ENCODE measurements around the gene GLYAT. TPM values are rescaled to one million over a fixed set of nuclear protein-coding genes. Genes with fewer than 3 reads are reported as not detected.
A peak's percentile ranks its signal among the peaks of the same experiment; 100 is the strongest.
"Not testable (repeated sequence)": the region's sequence is repeated elsewhere in the genome, so short reads cannot be mapped to it uniquely, and the experiment has no call there.

The GLYAT gene
- total RNA-seq, 1 donor from 2014 or later = not detected

DNA sequence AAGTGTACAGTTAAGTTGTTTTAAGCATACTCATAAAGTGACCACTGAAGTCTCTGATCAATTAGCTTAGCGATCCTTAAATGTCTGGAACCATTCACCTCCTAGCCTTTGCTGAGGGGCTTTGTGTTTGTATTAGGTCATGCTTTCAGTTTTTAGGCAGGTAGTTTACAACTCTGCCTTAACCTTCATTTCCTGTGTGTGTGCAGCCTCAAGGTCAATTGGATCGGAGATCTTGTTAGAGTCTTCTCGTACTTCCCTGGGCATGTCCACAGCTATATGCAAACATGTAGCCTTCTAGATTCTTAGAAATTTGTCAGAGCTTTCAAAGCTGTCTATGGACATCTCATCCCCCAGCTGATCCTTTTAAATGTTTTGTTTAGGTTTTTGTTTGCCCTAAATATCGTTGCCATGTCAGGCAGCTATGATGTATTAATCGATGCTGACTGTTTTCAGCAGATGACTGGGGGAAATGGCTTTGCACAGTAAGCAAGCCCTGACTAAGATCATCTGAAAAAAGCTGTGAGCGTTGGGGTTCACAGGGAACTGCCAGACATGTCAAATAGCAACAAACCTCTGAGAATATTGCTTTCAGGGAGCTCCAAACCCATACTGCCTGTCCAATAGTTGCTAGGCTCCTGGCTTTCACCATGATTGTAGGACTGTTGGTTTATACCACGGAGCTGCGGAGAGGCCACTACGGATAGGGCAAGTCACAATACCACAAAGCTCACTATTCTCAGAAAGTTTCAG is 45.6 kb downstream of the GLYAT start:
- DNase-seq (ENCODE audit: low read depth, low spot score) = no peak

DNA sequence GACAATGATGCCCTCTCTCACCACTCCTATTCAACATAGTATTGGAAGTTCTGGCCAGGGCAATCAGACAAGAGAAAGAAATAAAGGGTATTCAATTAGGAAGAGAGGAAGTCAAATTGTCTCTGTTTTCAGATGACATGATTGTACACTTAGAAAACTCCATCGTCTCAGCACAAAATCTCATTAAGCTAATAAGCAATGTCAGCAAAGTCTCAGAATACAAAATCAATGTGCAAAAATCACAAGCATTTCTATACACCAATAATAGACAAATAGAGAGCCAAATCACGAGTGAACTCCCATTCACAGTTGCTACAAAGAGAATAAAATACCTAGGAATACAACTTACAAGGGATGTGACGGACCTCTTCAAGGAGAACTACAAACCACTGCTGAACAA is 49.1 kb downstream of the GLYAT start:
- not testable (repeated sequence) for DNase-seq (ENCODE audit: low read depth, low spot score)

DNA sequence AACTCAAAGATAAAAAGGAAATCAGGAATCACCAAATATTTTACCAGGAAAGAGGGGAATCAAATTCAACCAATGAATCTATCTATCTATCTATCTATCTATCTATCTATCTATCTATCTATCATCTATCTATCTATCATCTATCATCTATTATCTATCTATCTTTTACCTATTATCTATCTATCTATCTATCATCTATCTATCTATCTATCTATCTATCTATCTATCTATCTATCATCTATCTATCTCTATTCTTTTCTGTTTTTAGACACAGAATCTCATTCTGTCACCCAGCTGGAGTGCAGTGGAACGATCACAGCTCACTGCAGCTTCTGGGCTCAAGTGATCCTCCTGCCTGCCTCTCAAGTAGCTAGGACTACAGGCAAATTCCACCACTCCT is 54.2 kb downstream of the GLYAT start:
- not testable (repeated sequence) for DNase-seq (ENCODE audit: low read depth, low spot score)

DNA sequence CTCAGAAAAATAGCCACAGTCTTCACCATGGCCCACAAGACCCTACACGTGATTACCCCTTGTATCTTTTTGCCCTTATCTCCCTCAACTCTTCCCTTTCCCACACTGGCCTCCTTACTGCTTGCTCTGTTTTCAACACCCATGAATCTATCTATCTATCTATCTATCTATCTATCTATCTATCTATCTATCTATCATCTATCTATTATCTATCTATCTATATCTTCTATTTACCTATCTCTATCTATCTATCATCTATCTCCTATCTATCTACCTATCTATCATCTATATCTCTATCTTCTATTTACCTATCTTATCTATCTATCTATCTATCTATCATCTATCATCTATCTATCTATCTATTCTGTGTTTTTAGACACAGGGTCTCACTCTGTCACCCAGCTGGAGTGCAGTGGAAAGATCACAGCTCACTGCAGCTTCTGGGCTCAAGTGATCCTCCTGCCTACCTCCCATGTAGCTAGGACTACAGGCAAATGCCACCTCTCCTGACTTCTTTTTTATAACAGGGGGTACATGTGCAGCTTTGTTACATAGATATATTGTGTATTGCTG is 55.1 kb downstream of the GLYAT start:
- no peak for DNase-seq (ENCODE audit: low read depth, low spot score)

DNA sequence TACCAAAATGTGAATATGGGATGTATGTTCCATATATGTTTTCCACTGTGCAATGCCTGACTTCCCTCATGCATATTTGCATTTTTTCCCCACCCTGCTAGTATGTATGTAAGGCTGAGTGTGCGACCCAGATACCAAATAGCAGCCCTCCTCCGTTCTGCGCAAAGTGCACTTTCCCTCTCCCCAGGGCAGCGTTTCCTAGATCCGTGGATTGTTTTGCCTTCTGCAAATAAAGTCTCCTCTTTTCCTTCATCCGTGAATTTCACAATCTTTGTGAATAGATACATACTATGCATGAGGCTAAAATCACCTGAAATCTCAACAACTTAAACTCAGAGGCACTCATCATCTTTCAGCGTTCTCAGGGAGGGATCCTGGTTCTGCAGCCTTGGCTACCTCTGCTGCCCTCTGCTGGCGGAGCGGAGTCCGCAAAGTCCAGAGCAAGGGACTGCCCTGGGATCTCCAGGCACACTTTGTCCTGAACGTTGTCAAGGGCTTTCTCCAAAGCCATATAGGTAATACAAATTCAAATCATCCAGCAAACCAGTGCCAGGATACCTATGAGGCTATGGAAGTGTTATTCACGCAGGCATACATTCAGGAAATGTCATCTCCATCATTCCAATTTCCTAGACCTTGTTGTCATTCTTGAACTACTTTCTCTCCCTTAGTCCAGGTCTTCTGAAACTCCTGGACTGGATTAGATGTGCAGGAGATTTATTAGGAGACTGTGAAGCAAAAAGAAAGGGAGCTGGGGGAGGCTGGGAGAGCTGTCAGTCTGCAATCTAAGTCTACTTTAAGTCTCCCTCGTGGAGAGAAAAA is 56.2 kb downstream of the GLYAT start:
- peak; percentile 1 for DNase-seq (ENCODE audit: low read depth, low spot score)

DNA sequence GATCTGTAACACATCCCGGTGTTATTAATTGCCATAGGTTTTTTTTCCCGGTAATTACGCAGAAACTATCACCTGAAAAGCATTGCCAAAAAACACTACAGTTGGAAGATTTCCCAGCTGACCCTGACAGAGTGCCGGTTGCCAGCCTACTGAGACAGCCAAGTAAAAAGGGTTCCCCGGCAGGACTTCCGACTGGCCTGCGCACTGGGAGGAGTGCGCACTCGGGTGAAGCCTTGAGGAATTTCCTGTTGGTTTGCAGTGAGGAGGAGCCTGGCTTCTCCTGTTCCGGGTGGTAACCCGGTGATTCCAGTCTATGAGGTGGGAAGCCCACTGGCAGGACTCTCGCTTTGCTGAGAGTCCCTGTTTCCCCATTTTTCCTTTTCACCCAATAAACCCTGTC is 57.1 kb downstream of the GLYAT start:
- DNase-seq (ENCODE audit: low read depth, low spot score) = no peak

DNA sequence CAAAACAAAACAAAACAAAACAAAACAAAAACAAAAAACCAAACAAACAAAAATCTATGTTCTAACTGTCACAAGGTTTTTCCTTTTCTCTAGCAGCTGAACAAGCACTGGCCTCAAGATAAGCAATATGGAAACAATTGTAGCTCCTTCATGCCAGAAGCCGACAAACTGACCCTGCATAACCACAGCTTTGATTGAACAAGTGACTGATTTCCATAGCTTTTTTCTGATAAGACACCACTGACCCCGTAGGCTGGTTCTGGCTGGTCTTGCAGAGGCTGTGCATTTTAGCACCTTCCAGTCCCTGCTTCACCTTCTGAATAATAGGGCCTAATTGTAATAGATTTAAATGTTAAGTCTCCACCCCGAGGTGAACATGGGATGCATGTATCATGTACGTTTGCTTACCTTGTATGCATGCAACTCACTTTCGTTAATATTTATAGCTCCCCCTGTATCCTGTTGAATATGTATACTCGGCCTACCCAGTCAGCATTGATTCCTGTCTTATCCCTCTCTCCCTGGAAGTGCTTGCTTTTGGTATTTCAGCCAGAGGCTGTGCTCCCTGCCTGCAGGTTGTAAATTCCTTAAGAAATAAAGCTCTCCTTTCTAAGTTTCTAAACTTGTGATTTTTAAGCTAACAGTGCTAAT is 59.6 kb downstream of the GLYAT start:
- no peak for DNase-seq (ENCODE audit: low read depth, low spot score)

DNA sequence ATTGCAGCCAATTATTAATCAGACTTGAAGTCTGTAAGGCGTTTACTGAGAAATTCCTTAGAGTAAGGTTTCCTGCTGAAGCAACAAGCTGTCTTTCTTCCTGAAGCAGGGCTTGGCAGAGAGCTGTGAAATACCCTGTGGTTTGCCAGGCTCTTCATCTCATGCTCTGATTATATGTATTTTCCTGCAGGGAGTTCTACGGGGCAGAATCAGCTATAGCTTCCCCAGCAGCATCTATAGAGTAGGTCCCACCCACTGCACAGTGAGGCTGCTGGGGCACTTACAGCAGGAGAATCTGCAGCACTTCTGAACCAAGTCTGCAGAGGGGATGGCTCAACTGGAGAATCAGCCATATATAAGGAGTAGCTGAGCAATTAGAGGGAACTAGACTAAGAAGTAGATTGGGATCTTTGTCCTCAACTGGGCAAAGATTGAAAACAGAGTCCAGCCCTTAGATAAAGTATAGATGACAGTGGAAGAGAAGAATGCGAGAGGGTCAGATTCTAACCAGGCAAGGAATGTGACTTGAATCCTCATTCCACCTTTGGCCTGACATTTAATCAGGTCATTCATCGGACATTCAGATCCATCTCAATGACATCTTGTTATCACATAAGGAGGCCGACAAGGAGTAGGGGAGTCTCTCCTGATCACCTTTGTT is 71.7 kb downstream of the GLYAT start:
- DNase-seq (ENCODE audit: low read depth, low spot score) = no peak

DNA sequence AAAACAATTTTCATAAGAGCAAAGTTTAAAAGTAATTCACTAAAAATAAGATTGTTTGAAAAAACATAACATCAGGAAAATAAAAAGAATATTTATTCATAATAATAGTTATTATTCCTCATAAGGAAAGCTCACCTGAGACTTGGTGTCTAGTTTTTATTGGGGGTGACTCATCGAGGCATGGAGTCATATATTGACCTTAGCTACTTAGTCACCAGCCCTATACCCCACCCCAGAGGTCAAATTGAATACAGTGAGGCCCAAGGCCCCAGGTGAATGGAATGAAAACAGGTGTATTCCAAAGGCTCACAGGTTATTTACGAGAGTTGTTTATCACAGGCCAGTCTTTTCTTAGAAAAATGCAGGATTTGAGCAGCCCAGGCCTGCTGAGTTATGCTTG is 72.3 kb downstream of the GLYAT start:
- DNase-seq (ENCODE audit: low read depth, low spot score) = no peak

Other genes with a start within 250 kb of the GLYAT start
- not detected in 2 replicates for gene OR5B21, start 223.8 kb downstream of the GLYAT start, total RNA-seq
- 4.0 and 6.0 TPM in 2 replicates for gene LPXN, start 156.1 kb downstream of the GLYAT start, total RNA-seq
- 56.0 and 63.4 TPM in 2 replicates for gene ZFP91, start 152.9 kb downstream of the GLYAT start, total RNA-seq
- 1.6 and 2.2 TPM in 2 replicates for gene CNTF, start 109.3 kb downstream of the GLYAT start, total RNA-seq
- gene GLYATL2, start 112.8 kb upstream of the GLYAT start, total RNA-seq = not detected in 2 replicates
- gene GLYATL1, start 207.5 kb upstream of the GLYAT start, total RNA-seq = not detected in 2 replicates

All from pulmonary artery endothelial cell (primary cell).